ENCODE measurements around the gene RNASE13.

RNASE13 gene

DNA sequence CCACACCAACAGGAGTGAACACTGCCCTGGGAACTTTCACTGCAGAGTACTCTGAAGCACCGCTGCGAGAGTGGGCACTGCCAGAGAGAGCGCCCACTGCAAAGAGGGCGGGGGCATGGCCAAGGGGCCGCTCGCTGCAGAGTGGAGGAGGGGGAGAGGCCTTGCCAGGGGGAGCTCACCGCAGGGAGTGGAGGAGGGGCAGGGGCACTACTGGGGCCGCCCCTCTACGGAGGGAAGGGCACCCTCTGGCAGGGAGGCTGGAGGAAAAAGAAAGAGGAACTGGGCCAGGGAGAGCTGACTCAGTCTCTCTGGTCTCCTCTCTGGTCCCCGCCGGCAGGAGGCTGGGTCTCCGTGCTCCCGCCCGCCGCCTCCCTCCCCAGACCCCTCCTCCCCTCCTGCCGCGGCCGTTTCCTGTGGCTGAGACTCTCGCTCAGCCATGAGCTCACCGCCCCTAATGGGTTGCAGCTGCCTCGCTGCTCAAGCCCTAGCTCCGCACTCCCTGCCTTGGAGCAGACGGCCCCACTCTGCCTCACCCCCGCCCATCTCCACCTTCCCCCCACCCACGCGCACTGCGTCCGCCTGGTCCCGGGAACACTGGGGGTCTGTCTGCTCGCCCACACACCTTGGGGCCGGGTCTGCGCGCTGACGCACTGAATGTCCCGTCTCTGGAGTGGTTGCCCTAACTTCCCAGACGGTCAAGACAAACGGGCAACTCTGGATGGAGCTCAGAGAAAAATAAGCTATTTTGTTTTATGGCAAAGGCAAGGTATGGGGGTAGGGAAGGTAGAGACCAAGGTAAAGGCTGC lies 36.8 kb upstream of the RNASE13 start (continued):
- TF ChIP-seq, protein P1, sequence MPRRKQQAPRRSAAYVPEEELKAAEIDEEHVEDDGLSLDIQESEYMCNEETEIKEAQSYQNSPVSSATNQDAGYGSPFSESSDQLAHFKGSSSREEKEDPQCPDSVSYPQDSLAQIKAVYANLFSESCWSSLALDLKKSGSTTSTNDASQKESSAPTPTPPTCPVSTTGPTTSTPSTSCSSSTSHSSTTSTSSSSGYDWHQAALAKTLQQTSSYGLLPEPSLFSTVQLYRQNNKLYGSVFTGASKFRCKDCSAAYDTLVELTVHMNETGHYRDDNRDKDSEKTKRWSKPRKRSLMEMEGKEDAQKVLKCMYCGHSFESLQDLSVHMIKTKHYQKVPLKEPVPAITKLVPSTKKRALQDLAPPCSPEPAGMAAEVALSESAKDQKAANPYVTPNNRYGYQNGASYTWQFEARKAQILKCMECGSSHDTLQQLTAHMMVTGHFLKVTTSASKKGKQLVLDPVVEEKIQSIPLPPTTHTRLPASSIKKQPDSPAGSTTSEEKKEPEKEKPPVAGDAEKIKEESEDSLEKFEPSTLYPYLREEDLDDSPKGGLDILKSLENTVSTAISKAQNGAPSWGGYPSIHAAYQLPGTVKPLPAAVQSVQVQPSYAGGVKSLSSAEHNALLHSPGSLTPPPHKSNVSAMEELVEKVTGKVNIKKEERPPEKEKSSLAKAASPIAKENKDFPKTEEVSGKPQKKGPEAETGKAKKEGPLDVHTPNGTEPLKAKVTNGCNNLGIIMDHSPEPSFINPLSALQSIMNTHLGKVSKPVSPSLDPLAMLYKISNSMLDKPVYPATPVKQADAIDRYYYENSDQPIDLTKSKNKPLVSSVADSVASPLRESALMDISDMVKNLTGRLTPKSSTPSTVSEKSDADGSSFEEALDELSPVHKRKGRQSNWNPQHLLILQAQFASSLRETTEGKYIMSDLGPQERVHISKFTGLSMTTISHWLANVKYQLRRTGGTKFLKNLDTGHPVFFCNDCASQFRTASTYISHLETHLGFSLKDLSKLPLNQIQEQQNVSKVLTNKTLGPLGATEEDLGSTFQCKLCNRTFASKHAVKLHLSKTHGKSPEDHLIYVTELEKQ (tag by site-specific recombination; IDR thresholded peaks at IDR 0.05; ENCODE audit: borderline replicate concordance), result no peak
- TF ChIP-seq ZNF138 (tag by site-specific recombination; IDR thresholded peaks at IDR 0.05; ENCODE audit: borderline replicate concordance) (no peak), GLI4 (tag by site-specific recombination; IDR thresholded peaks at IDR 0.05) (no peak), KLF1 (tag by site-specific recombination; IDR thresholded peaks at IDR 0.05) (0 out of 2 replicates have a peak, but pooled peaks have one; percentile 72), ZNF274 (IDR thresholded peaks at IDR 0.05; ENCODE audit: low read length) (no peak), ZNF274 (tag by site-specific recombination; IDR thresholded peaks at IDR 0.05; ENCODE audit: borderline replicate concordance) (no peak), ZNF791 (tag by site-specific recombination; IDR thresholded peaks at IDR 0.05) (no peak), ZIC2 (tag by site-specific recombination; IDR thresholded peaks at IDR 0.05) (peak; percentile 71), ZNF132 (tag by site-specific recombination; IDR thresholded peaks at IDR 0.05; ENCODE audit: borderline replicate concordance) (no peak), ZNF202 (tag by site-specific recombination; IDR thresholded peaks at IDR 0.05; ENCODE audit: borderline replicate concordance) (no peak), ZNF184 (tag by site-specific recombination; IDR thresholded peaks at IDR 0.05) (no peak), ZNF350 (tag by site-specific recombination; IDR thresholded peaks at IDR 0.05) (no peak), ZNF571 (tag by site-specific recombination; IDR thresholded peaks at IDR 0.05) (no peak), ZNF48 (tag by site-specific recombination; IDR thresholded peaks at IDR 0.05) (no peak), ZNF670 (tag by site-specific recombination; IDR thresholded peaks at IDR 0.05; ENCODE audit: low read depth) (no peak), ZNF335 (tag by site-specific recombination; conservative IDR thresholded peaks at IDR 0.05) (no peak), ZNF521 (tag by site-specific recombination; IDR thresholded peaks at IDR 0.05) (no peak), ZNF140 (tag by site-specific recombination; IDR thresholded peaks at IDR 0.05) (no peak), ZNF548 (tag by site-specific recombination; IDR thresholded peaks at IDR 0.05) (no peak), HOXC10 (CRISPR knock-in tag; IDR thresholded peaks at IDR 0.05) (no peak), SCRT1 (tag by site-specific recombination; IDR thresholded peaks at IDR 0.05; ENCODE audit: borderline replicate concordance) (no peak), ZNF624 (tag by site-specific recombination; IDR thresholded peaks at IDR 0.05) (no peak), ZNF214 (tag by site-specific recombination; IDR thresholded peaks at IDR 0.05; ENCODE audit: borderline replicate concordance) (no peak)
- TF ChIP-seq, protein P2, sequence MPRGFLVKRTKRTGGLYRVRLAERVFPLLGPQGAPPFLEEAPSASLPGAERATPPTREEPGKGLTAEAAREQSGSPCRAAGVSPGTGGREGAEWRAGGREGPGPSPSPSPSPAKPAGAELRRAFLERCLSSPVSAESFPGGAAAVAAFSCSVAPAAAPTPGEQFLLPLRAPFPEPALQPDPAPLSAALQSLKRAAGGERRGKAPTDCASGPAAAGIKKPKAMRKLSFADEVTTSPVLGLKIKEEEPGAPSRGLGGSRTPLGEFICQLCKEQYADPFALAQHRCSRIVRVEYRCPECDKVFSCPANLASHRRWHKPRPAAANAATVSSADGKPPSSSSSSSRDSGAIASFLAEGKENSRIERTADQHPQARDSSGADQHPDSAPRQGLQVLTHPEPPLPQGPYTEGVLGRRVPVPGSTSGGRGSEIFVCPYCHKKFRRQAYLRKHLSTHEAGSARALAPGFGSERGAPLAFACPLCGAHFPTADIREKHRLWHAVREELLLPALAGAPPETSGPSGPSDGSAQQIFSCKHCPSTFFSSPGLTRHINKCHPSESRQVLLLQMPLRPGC (tag by site-specific recombination; IDR thresholded peaks at IDR 0.05), result no peak
- TF ChIP-seq, protein P3, sequence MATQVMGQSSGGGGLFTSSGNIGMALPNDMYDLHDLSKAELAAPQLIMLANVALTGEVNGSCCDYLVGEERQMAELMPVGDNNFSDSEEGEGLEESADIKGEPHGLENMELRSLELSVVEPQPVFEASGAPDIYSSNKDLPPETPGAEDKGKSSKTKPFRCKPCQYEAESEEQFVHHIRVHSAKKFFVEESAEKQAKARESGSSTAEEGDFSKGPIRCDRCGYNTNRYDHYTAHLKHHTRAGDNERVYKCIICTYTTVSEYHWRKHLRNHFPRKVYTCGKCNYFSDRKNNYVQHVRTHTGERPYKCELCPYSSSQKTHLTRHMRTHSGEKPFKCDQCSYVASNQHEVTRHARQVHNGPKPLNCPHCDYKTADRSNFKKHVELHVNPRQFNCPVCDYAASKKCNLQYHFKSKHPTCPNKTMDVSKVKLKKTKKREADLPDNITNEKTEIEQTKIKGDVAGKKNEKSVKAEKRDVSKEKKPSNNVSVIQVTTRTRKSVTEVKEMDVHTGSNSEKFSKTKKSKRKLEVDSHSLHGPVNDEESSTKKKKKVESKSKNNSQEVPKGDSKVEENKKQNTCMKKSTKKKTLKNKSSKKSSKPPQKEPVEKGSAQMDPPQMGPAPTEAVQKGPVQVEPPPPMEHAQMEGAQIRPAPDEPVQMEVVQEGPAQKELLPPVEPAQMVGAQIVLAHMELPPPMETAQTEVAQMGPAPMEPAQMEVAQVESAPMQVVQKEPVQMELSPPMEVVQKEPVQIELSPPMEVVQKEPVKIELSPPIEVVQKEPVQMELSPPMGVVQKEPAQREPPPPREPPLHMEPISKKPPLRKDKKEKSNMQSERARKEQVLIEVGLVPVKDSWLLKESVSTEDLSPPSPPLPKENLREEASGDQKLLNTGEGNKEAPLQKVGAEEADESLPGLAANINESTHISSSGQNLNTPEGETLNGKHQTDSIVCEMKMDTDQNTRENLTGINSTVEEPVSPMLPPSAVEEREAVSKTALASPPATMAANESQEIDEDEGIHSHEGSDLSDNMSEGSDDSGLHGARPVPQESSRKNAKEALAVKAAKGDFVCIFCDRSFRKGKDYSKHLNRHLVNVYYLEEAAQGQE (tag by site-specific recombination; IDR thresholded peaks at IDR 0.05), result no peak
- TF ChIP-seq, protein P4, sequence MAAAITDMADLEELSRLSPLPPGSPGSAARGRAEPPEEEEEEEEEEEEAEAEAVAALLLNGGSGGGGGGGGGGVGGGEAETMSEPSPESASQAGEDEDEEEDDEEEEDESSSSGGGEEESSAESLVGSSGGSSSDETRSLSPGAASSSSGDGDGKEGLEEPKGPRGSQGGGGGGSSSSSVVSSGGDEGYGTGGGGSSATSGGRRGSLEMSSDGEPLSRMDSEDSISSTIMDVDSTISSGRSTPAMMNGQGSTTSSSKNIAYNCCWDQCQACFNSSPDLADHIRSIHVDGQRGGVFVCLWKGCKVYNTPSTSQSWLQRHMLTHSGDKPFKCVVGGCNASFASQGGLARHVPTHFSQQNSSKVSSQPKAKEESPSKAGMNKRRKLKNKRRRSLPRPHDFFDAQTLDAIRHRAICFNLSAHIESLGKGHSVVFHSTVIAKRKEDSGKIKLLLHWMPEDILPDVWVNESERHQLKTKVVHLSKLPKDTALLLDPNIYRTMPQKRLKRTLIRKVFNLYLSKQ (tag by site-specific recombination; IDR thresholded peaks at IDR 0.05; ENCODE audit: borderline replicate concordance), result no peak
- TF ChIP-seq, protein P5, sequence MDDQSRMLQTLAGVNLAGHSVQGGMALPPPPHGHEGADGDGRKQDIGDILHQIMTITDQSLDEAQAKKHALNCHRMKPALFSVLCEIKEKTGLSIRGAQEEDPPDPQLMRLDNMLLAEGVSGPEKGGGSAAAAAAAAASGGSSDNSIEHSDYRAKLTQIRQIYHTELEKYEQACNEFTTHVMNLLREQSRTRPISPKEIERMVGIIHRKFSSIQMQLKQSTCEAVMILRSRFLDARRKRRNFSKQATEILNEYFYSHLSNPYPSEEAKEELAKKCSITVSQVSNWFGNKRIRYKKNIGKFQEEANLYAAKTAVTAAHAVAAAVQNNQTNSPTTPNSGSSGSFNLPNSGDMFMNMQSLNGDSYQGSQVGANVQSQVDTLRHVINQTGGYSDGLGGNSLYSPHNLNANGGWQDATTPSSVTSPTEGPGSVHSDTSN (CRISPR knock-in tag; IDR thresholded peaks at IDR 0.05), result no peak
- TF ChIP-seq, protein P6, sequence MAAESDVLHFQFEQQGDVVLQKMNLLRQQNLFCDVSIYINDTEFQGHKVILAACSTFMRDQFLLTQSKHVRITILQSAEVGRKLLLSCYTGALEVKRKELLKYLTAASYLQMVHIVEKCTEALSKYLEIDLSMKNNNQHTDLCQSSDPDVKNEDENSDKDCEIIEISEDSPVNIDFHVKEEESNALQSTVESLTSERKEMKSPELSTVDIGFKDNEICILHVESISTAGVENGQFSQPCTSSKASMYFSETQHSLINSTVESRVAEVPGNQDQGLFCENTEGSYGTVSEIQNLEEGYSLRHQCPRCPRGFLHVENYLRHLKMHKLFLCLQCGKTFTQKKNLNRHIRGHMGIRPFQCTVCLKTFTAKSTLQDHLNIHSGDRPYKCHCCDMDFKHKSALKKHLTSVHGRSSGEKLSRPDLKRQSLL (tag by site-specific recombination; IDR thresholded peaks at IDR 0.05), result no peak

All from HEK293 (cell line).